NCI-H1436 treated with DMSO at 0.1 percent for 48 hours (cell line): ENCODE results near the gene LGALS12.
"Not testable (repeated sequence)": the region's sequence is repeated elsewhere in the genome, so short reads cannot be mapped to it uniquely, and the experiment has no call there.

Experiments
- DNase-seq: peaks from one replicate; lab custom pipeline; 2025; lab: John Stamatoyannopoulos, UW

Gene LGALS12

DNA sequence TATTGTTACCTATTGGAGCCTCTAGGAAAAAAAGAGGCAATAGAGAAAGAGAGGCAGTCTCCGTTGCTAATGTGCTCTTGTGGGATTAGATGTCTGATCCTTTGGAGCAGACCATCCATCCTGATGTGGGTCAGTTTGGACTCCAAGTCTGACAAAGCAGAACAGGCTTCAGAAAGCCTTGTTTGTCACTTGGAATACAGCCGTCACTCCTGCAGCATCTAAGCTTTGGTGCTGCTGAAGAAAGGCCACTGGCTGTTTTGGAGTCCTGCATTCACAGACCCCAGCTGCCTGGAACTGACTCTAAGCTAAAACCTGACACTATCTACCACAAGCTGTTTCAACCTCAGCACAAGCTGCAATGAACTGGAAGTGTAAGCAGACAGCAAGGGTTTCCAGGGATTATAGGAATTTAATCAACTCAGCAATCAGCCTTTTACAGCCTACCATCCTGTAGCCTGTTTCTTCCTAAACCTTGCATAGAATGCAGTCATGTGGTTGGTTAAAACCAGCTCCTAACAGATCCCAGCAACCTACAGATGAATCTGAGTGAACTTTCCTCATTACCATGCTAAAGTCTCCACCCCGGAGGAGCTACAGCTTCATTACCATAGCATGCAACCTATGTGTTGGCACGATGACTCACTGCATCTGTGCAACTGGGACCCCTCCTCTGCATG lies 27.1 kb downstream of the LGALS12 start:
- no peak for DNase-seq

GRCh38 chr11:63534076-63534475 lies 28.2 kb downstream of the LGALS12 start:
- DNase-seq: no peak

DNA sequence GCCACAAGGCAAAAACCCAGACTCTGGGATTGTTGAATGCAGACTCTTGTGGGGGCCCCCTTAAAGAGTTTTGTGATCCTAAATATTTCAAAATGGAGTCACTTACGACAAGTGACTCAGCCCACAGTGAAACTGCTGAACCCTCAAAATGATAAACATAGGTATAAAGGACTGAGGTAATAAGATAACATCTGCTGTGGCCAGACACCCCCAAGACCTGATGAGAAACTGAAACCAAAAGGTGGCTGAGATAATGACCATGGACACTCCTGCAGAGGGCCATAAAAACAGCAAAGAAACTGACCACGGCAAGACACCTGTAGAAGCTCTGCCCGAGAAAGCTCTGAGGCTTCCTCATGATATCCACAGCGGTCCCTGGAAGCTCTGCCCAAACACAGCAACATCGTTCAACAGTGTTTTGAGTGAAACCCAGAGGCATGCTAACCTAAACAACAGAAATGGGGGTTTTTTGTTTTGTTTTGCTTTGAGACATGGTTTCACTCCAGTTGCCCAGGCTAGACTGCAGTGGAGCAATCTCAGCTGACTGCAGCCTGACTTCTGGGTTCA lies 29.1 kb downstream of the LGALS12 start:
- no peak for DNase-seq

- DNase-seq: no peak
Measured at GRCh38 chr11:63535734-63536133, 29.9 kb downstream of the LGALS12 start.

GRCh38 chr11:63536669-63537292 lies 30.9 kb downstream of the LGALS12 start, which contains the start of gene PLAAT4:
PLAAT4 (plus strand) TSS chr11:63536808; CDS start chr11:63536869, 61 bp downstream.
- DNase-seq: no peak

DNA sequence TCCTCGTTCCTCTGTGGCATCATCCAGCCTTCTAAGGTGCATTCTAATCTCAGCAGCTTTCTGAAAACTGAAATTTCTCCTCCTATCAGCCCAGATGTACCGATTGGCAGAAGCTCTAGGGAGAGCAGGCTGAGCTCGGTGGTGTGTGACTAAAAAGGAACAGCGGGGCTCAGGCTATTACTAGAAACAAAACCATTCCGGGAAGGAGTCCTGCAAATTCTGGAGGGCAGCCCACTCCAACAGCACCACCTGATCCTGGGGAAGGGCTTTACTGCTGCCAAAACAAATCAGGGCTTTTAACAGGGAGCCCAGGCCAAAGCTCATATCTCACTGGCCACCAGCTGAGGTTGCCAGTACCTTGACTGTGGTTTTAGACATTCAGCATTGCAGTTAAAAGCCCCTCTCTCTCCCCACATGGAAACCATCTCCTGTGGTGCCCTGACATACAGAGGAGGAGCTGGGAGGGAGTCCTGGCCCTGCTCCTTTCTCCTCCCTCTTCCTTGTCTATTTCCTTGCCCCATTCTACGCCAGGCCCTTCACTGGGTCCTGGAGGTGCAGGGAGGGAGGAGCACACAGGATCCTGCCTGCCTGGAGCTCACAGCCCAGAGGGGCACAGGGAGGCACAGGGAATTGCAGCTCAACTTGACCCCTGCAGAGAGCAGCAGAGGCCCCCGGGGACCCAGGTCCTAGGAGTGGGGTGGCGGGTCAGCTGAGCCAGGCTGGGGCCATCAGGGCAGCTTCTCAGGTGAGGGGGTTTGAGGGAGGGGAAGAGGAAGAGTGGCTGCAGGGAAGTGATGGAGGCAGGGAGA lies 31.6 kb downstream of the LGALS12 start:
- DNase-seq: no peak

DNA sequence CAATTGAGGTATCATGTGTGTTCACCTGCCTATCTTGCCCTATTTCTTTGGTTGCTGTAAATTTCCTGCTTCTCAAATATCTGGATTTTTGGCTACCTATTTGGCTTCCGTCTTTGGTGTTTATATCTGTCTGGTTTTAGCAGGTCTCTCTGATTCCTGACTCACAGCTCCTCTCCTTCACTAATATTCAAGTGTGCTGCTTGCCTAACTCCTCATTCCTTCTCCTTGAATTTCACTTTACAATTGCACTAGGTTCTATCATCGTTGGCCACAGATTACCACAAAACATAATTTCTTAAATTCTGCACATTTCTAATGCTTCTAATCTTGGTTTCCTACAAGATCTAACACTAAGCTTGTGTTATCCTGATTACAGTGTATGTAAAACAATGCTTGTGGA lies 36.6 kb downstream of the LGALS12 start:
- not testable (repeated sequence) for DNase-seq

- DNase-seq: no peak
Measured at GRCh38 chr11:63543711-63544110, 37.8 kb downstream of the LGALS12 start.

- no peak for DNase-seq
Measured at GRCh38 chr11:63547061-63547460, 41.2 kb downstream of the LGALS12 start.

DNA sequence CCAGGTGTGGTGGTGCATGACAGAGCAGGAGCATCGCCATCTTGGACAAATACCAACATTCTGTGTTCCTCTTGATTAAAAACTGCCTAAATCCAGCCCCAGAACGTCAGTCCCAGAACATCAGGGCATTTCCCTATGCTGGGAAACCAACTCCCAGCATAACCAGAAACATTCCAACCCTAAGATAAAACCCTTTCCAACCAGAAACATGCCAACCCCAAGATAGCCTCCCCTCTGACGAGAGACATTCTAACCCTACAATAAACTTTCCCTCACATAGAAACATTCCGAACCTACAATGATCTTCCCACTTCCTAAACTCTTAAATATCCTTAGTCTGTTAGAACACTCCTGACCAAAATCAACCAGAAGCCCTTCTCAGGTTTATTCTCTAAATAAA lies 42.3 kb downstream of the LGALS12 start:
- DNase-seq: no peak

- no peak for DNase-seq
Measured at GRCh38 chr11:63549411-63549810, 43.5 kb downstream of the LGALS12 start.

GRCh38 chr11:63550156-63550700 lies 44.3 kb downstream of the LGALS12 start:
- not testable (repeated sequence) for DNase-seq

- no peak for DNase-seq
Measured at GRCh38 chr11:63551091-63551888, 45.4 kb downstream of the LGALS12 start.

DNA sequence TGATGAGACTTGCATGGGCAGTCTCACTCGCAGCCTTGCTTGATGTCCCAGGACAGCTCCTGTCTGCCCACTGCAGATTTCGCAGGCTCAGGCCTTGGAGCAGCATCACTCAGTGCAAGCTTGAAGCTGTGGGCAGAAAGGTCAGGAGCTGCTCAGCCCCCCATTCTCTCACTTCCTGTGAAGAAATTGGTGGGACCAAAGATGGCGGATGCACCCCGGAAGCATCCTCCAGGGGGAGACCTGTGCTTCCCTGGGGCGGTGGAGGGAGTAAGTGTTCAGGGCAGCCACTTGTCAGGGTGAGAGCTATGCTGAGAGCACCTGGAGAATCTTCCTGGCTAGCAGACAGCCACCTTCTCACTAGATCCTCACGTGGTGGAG lies 46.0 kb downstream of the LGALS12 start:
- no peak for DNase-seq

DNA sequence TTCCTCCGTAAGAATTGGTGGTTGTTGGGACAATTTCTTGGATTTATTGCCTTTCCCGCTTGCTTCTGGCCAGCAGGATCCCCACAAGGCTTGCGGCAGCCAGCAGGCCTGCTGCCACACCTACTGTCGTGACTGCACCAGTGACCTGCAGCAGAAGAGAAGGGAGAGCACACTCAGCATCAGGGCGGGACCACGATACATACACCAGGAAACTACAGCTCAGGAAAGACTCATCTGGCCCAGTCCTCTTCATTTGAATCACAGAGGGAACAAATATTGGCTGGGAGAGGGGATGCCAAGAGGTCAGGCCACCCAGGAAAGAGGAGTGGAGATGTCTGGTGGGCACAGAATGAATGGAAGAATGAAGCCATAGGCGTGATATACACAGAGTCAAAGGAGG lies 47.0 kb downstream of the LGALS12 start:
- no peak for DNase-seq

DNA sequence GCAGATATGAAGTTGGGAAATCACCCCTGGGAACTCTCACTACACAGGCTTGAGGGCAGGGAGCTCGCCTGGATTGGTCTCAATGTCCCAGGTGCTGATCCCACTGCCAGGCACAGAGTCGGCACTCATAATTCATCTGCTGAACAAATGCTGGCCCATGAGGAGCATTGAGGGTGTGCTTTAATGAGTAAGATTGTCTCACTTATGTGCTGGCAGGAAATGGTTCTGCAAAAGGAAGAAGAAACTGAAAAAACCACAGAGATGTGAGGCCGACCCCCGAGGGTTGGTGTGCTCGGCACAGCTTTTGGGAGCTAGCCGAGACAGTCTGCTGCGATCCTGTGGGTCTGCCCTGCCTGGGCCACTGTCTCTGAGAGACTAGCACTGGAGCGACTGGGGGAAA lies 47.9 kb downstream of the LGALS12 start:
- DNase-seq: no peak

- DNase-seq: no peak
Measured at GRCh38 chr11:63554877-63555223, 49.0 kb downstream of the LGALS12 start.

DNA sequence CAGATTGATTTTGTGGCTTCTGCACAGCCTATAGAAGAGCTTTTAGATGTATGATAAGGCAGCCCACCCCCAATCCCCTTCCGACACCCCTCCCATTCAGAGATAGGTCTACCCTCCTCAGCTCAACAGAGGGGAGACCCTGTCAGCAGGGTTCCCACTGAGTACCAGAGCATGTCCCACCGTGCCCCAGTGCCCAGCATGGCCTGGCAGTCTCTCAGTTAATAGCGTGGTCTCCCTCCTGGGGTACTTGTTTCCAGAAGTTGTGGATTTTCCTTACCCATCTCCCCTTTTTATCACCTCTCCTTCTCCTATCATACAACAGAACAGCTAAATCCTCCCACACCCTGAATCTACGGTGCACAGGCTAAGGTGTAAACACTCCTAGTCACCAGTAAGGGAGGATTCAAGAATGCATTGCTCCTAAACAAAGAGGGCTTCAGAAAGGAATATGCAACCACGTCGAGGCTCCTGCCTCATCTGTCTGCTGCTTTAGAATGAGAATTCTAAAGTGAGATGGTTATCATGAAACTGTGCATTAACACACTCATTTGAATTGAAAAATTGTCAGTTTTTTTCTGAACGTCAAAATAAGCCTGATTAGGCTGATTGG lies 50.6 kb downstream of the LGALS12 start:
- DNase-seq: no peak

DNA sequence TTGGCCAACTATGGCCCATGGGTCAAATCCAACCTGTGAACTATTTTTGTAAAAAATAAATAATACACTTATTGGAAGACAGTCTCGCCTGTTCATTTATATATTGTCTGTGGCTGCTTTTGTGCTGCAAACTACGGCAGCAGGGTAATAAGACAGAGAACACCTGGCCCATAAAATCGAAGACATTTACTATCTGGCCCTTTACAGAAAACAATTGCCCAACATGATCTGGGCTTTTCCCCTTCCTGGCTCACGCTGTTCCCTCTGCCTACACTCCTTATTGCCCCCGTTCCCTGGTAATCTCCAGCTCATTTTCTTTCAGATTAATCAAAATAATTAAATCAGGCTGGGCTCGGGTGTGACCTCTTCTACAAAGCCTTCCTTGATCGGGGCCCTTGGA lies 51.7 kb downstream of the LGALS12 start:
- no peak for DNase-seq

- no peak for DNase-seq
Measured at GRCh38 chr11:63558459-63559157, 52.7 kb downstream of the LGALS12 start.
